SK-N-MC (cell line): Measurements from ENCODE around the gene ATP2B2.

Source experiments
- DNase-seq: peaks from one replicate; pipeline ENCODE4 v3.0.0-alpha.2; 2011; ENCODE audit warnings: low read depth, low spot score
- H3K27ac ChIP-seq: fragments of 200-600 bp; sonication (generic); 2 replicates; pipeline ENCODE4 v1.5.1; 2016; ENCODE audit warnings: mixed run types
- H3K36me3 ChIP-seq: fragments of 200-600 bp; sonication (generic); 2 replicates; pipeline ENCODE4 v1.6.1; 2017; ENCODE audit warnings: antibody characterized with exemption, low read length, mixed read lengths; ENCODE audit not compliant: insufficient read depth
- H3K4me3 ChIP-seq: fragments of 200-600 bp; sonication (generic); 2 replicates; pipeline ENCODE4 v1.5.1; 2016
- H3K9ac ChIP-seq: fragments of 200-600 bp; sonication (generic); 2 replicates; pipeline ENCODE4 v1.8.0; 2017; ENCODE audit warnings: mixed run types, mixed read lengths; ENCODE audit not compliant: insufficient read length
- H3K9me3 ChIP-seq: fragments of 200-600 bp; sonication (generic); 2 replicates; pipeline ENCODE4 v1.6.1; 2017; ENCODE audit warnings: low read depth, mild to moderate bottlenecking, antibody characterized with exemption, low read length, moderate library complexity, mixed read lengths
- EZH2 ChIP-seq: fragments of 200-600 bp; sonication (generic); IDR thresholded peaks from one replicate; pipeline ENCODE4 v1.6.1; 2017; ENCODE audit warnings: antibody characterized with exemption
- FOXP2 ChIP-seq: optimal IDR thresholded peaks from 2 replicates; pipeline ENCODE3; 2011; ENCODE audit warnings: mild to moderate bottlenecking, moderate library complexity; ENCODE audit not compliant: insufficient read depth; ENCODE audit errors: extremely low read length, control extremely low read depth
- POLR2AphosphoS5 ChIP-seq: IDR thresholded peaks from 2 replicates; pipeline ENCODE4 v1.6.1; 2012; ENCODE audit warnings: mild to moderate bottlenecking, low read depth, low read length, borderline replicate concordance

ATP2B2 gene

GRCh38 chr3:10515884-10516495 is 10.6 kb upstream of the ATP2B2 start:
- no peaks in the 10 kb centered on the region for H3K36me3 ChIP-seq
- no peaks in the 10 kb centered on the region for H3K9me3 ChIP-seq
- H3K9ac ChIP-seq = no peak overlapping the region
- DNase-seq = no peak
- no peak overlapping the region for H3K27ac ChIP-seq
- H3K4me3 ChIP-seq = no peak overlapping the region
- TF ChIP-seq FOXP2 = no peak
- TF ChIP-seq POLR2AphosphoS5 = no peak
- TF ChIP-seq EZH2 = no peak

DNA sequence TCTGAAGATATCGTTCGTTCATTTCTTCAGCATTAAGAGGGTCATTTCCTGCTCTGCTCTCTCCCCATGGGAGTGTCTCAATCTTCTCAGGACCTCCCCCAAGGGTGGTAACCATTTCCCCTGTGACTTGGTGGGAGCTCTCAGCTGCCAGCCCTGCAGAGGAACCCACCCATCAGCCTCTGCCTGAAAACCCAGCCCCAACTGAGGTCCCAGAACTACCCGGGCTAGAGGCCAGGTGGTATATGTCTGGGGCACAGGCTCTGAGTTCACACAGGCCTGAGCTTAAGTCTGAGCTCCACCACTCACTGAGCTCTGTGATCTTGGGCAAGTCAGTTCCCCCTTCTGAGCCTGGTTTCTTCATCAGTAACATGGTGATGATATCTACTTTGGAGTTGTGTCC is 10.0 kb upstream of the ATP2B2 start:
- Histone ChIP-seq H3K4me3 (no peak overlapping the region), H3K9ac (no peak overlapping the region), H3K36me3 (no peaks in the 10 kb centered on the region), H3K27ac (no peak overlapping the region), H3K9me3 (no peaks in the 10 kb centered on the region)
- TF ChIP-seq POLR2AphosphoS5 = no peak
- TF ChIP-seq FOXP2 = no peak
- no peak for DNase-seq

DNA sequence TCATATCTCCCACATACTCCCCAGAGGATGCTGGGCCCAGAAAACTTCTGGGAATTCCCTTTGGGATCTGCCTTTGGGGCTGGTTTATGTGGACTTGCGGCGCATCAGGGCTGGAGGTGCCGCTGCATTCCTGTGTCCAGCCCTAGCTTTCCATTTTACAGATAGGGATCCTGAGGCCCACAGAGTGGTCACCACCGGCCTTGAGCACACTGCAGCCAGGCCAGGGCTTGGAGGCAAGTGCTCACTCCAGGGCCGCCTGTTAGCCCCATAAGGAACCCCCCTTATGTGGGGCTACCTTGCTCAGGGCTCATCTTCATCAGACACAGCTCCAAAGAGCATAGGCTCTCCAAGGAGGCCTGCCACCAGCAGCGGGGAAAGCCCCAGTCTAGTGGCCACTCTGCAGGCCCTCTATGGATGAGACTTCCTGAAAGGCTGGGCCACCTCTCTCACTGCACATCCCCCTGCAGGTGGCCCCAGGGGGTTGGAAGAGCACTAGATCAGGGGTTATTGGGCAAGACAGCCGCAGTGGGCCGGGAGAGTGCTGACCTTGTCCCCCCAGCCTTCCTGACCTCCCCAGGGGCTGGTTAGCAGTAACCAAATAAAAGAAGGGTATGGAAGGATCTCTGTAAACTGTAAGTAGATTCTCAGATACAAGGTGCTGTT is 9.2 kb upstream of the ATP2B2 start:
- Histone ChIP-seq H3K4me3 (no peak overlapping the region), H3K9me3 (no peaks in the 10 kb centered on the region), H3K9ac (no peak overlapping the region), H3K27ac (no peak overlapping the region), H3K36me3 (no peaks in the 10 kb centered on the region)
- no peak for TF ChIP-seq FOXP2
- TF ChIP-seq EZH2 = no peak
- TF ChIP-seq POLR2AphosphoS5 = no peak
- no peak for DNase-seq

DNA sequence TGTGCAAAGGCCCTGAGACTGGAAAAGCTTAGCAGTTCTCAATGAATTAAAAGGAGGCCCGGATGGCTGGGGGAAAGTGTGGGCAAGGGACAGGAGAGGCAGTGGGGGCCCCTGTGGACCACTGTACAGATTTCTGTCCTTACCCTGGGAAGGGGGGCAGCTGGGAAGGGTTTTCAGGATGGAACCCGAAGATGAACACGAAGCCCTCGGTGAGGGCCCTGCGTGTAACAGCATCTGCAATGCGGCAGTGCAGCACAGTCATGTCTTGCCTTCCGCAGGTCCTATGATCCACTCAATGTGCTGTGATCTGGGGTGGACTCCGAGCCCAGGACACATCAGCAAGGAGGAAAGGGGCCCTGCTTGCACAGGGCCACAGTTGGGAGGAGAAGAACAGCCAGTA is 7.9 kb upstream of the ATP2B2 start:
- TF ChIP-seq POLR2AphosphoS5 = no peak

GRCh38 chr3:10512687-10513086 is 7.3 kb upstream of the ATP2B2 start:
- H3K27ac ChIP-seq = no peak overlapping the region
- no peak overlapping the region for H3K9ac ChIP-seq
- DNase-seq = no peak
- no peak overlapping the region for H3K4me3 ChIP-seq
- H3K36me3 ChIP-seq = no peaks in the 10 kb centered on the region
- no peak for TF ChIP-seq FOXP2
- TF ChIP-seq EZH2 = no peak
- no peak for TF ChIP-seq POLR2AphosphoS5
- no peaks in the 10 kb centered on the region for H3K9me3 ChIP-seq

More for the DNA sequence above, 7.9 kb upstream of the ATP2B2 start:
- DNase-seq = no peak
- H3K4me3 ChIP-seq = no peak overlapping the region
- H3K9ac ChIP-seq = no peak overlapping the region
- no peaks in the 10 kb centered on the region for H3K9me3 ChIP-seq
- no peaks in the 10 kb centered on the region for H3K36me3 ChIP-seq
- no peak overlapping the region for H3K27ac ChIP-seq

- TF ChIP-seq FOXP2 = no peak
- no peak for TF ChIP-seq EZH2
- TF ChIP-seq POLR2AphosphoS5 = no peak
- Histone ChIP-seq H3K36me3 (no peaks in the 10 kb centered on the region), H3K27ac (no peak overlapping the region), H3K9ac (no peak overlapping the region), H3K9me3 (no peaks in the 10 kb centered on the region), H3K4me3 (no peak overlapping the region)
- no peak for DNase-seq
Observed at GRCh38 chr3:10511809-10512494, 6.6 kb upstream of the ATP2B2 start.

DNA sequence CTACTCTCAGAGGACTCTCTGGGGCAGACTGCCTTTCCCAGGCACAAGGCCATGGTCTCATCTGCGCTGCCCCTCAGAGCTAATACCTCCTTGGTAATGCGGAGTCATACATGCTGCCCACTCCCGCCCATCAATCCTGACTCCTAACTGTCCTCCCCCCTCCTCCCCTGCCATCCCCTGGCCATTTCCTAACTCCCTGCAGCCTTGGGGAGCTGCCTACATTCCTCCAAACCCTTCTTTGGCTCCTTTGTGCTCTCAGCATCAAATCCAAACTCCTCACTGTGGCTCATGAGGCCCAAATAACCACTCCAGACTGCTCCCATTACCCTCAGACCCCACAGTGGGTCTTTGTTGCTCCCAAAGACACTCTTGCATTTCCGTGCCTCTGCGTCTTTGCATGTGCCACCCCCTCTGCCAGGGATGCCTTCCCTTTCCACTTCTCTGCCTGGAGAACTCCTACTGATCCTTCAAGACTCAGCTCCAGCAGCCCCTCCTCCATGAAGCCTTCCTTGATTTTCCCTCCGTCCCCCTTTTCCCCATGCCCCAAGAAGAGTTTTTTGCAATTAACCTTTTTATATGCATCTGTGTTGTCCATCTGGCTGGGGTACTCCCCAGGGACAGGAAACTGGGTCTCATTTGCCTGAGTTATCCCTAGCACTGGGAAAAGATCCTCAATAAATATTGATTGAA is 5.5 kb upstream of the ATP2B2 start:
- Histone ChIP-seq H3K4me3 (no peak overlapping the region), H3K9ac (no peak overlapping the region), H3K27ac (no peak overlapping the region), H3K36me3 (no peaks in the 10 kb centered on the region), H3K9me3 (no peaks in the 10 kb centered on the region)
- TF ChIP-seq EZH2 (no peak), FOXP2 (no peak), POLR2AphosphoS5 (no peak)
- DNase-seq = no peak

GRCh38 chr3:10510086-10510742 is 4.8 kb upstream of the ATP2B2 start:
- Histone ChIP-seq H3K36me3 (no peaks in the 10 kb centered on the region), H3K9ac (no peak overlapping the region), H3K9me3 (no peaks in the 10 kb centered on the region), H3K27ac (no peak overlapping the region), H3K4me3 (no peak overlapping the region)
- no peak for DNase-seq
- TF ChIP-seq EZH2 = no peak
- TF ChIP-seq FOXP2 = no peak
- no peak for TF ChIP-seq POLR2AphosphoS5
